HepG2 (cell line): Measurements from ENCODE around the gene SERHL2. TPM values are rescaled to one million over a fixed set of nuclear protein-coding genes. Genes with fewer than 3 reads are reported as not detected.
"Not testable (repeated sequence)": the region's sequence is repeated elsewhere in the genome, so short reads cannot be mapped to it uniquely, and the experiment has no call there.

Experiments used
- ATAC-seq: fragments of 200-7000 bp; cut with Tn5 transposase; 3 replicates; pipeline ENCODE4 v1.9.1; 2020; ENCODE audit warnings: mild to moderate bottlenecking, moderate library complexity
- BruUV-seq: library from RNA; stranded (reverse); fragments of 400-500 nt; replicated peaks from 2 replicates; lab custom pipeline; 2021; lab: Mats Ljungman, UMichigan
- CTCF ChIA-PET: fragments of 300-600 bp; formaldehyde crosslinking; extraction: SDS; loops from one replicate; lab custom pipeline; 2021; ENCODE audit warnings: low total read pairs, inconsistent platforms, low intra/inter-chr PET ratio; lab: Yijun Ruan, JAX
- POLR2A ChIA-PET: fragments of 350-600 bp; sonication (Branson Sonifier 250); formaldehyde crosslinking; loops from one replicate; lab custom pipeline; 2020; ENCODE audit warnings: antibody characterized with exemption, inconsistent platforms; lab: Yijun Ruan, JAX
- DNase-seq: peaks from one replicate; pipeline ENCODE4 v3.0.0-alpha.2; 2015; ENCODE audit warnings: low spot score
- FAIRE-seq: peaks from 3 replicates; lab custom pipeline; 2011; peaks lifted over from hg19 to GRCh38; lab: Jason Lieb, UNC
- H2AFZ ChIP-seq: one replicate; pipeline ENCODE4 v1.6.1; 2011; ENCODE audit warnings: low read length, inconsistent platforms
- H3K27ac ChIP-seq: fragments of 300-600 bp; 3 replicates; pipeline ENCODE4 v1.8.0; 2011; ENCODE audit warnings: mixed run types, mild to moderate bottlenecking, mixed read lengths, low read length, inconsistent platforms; ENCODE audit not compliant: insufficient read depth; ENCODE audit errors: extremely low read length
- H3K27me3 ChIP-seq, 2 experiments: fragments of 200-600 bp in 1 of 2; 2 replicates in 1 of 2; 3 replicates in 1 of 2; pipeline versions ENCODE4 v1.6.0 to v1.8.0; 2011; ENCODE audit warnings: low read length in 2 of 2, mild to moderate bottlenecking in 2 of 2, moderate library complexity in 2 of 2, inconsistent platforms in 1 of 2; ENCODE audit not compliant: insufficient read depth in 2 of 2, control insufficient read depth in 1 of 2
- H3K36me3 ChIP-seq, 2 experiments: fragments of 200-600 bp in 1 of 2; replicated peaks in 1 of 2; 2 replicates in 1 of 2; 3 replicates in 1 of 2; pipeline versions ENCODE4 v1.5.1 to v1.8.0; 2011; ENCODE audit warnings: low read length in 2 of 2, inconsistent platforms in 1 of 2; ENCODE audit not compliant: insufficient read depth in 2 of 2, control insufficient read depth in 1 of 2
- H3K4me1 ChIP-seq: 2 replicates; pipeline ENCODE4 v1.5.1; 2012; ENCODE audit warnings: low read length, inconsistent platforms; ENCODE audit not compliant: insufficient read depth
- H3K4me2 ChIP-seq: 2 replicates; pipeline ENCODE4 v1.6.0; 2011; ENCODE audit warnings: low read depth, low read length, inconsistent platforms
- H3K4me3 ChIP-seq, 3 experiments: fragments of 200-600 bp in 1 of 3; sonication (generic), shearing (Covaris generic) in 1 of 3; replicated peaks in 1 of 3; 2 replicates each; pipeline ENCODE4 v1.5.1; 2011 to 2016; ENCODE audit warnings: low read length in 3 of 3, inconsistent platforms in 2 of 3, low read depth in 2 of 3, mild to moderate bottlenecking in 2 of 3, control low read depth in 1 of 3, mixed read lengths in 1 of 3; ENCODE audit not compliant: insufficient read depth in 1 of 3
- H3K79me2 ChIP-seq: one replicate; pipeline ENCODE4 v1.6.1; 2011; ENCODE audit warnings: low read length, inconsistent platforms; ENCODE audit not compliant: insufficient read depth
- H3K9ac ChIP-seq: 2 replicates; pipeline ENCODE4 v1.6.0; 2011; ENCODE audit warnings: mild to moderate bottlenecking, low read depth, low read length, inconsistent platforms; ENCODE audit not compliant: insufficient read depth
- H3K9me3 ChIP-seq: 2 replicates; pipeline ENCODE4 v1.5.1; 2012; ENCODE audit warnings: mild to moderate bottlenecking, low read length
- H4K20me1 ChIP-seq: 2 replicates; pipeline ENCODE4 v1.6.0; 2011; ENCODE audit warnings: inconsistent platforms, mild to moderate bottlenecking, low read length, moderate library complexity; ENCODE audit not compliant: insufficient read depth
- E2F1 ChIP-seq: sonication (generic); formaldehyde crosslinking; IDR thresholded peaks from 2 replicates; pipeline ENCODE4 v1.5.0; 2020; ENCODE audit warnings: missing genetic modification reagents
- WGBS: methylation state at CpG from one replicate; pipeline ENCODE4 v1.1.6; 2017; ENCODE audit warnings: low lambda C conversion rate; 5-methylcytosine and 5-hydroxymethylcytosine counted together
- in situ Hi-C: cut with HindIII; loops from 2 replicates; pipeline ENCODE4 v1.10.0; 2017; ENCODE audit warnings: low pct_unique_long_range_greater_than_20kb; ENCODE audit not compliant: extremely low pct_ligation_motif_present
- intact Hi-C: fragments of 100-400 bp; cut with micrococcal nuclease; formaldehyde crosslinking; loops from one replicate; pipeline ENCODE4 v1.10.0; 2022; ENCODE audit not compliant: unreplicated experiment
- polyA plus RNA-seq, 8 experiments: library from polyadenylated mRNA; depleted of rRNA in 3 of 8; stranded (reverse) in 7 of 8; unstranded in 1 of 8; fragments of >200 nt; fragmentation: Illumina TruSeq in 4 of 8; extraction: Trizol in 4 of 8; gene quantifications; 2 replicates each; pipeline versions ENCODE4 v1.2.1 to v1.2.3, GENCODE V29; 2011 to 2016; ENCODE audit warnings: low read depth in 4 of 8, missing spikeins in 1 of 8, mixed read lengths in 1 of 8; ENCODE audit not compliant: insufficient read depth in 1 of 8
- total RNA-seq, 5 experiments: library from RNA; depleted of rRNA; stranded (reverse); fragments of >200 nt; fragmentation: Illumina TruSeq; extraction: Trizol; gene quantifications; 2 replicates each; pipeline ENCODE4 v1.2.3, GENCODE V29; 2016; ENCODE audit warnings: low read depth in 1 of 5

The SERHL2 gene
- total and polyA plus RNA-seq, 2 of the 13 experiments (the other 11 are each of a cell fraction or from before 2014, with no cell fraction given): 1.0 to 1.8 TPM

GRCh38 chr22:42577623-42578240 is 24.0 kb downstream of the SERHL2 start:
- in situ Hi-C loops: no loop called here
- H3K9me3 ChIP-seq: no peaks in the 10 kb centered on the region
- TF ChIP-seq E2F1 (CRISPR knock-in tag): no peak
- no TSS peak for BruUV-seq
- H3K36me3 ChIP-seq: peaks cover 10 to 24% of the 10 kb centered on the region in 2 experiments; a peak in 4 of 5 replicates
- no peak overlapping the region for H3K4me2 ChIP-seq
- ChIA-PET CTCF (no interaction called here), POLR2A (no interaction called here)
- H3K79me2 ChIP-seq: peaks cover 8% of the 10 kb centered on the region
- DNase-seq: no peak
- FAIRE-seq: no peak
- H3K9ac ChIP-seq: no peak overlapping the region
- intact Hi-C loops: no loop called here
- no peak overlapping the region for H2AFZ ChIP-seq
- H4K20me1 ChIP-seq: no peaks in the 10 kb centered on the region
- H3K4me1 ChIP-seq: peaks cover 6% of the 10 kb centered on the region
- H3K27me3 ChIP-seq: no peaks in the 10 kb centered on the region
- ATAC-seq: no peak
- no peak overlapping the region for H3K27ac ChIP-seq
- WGBS: 98% methylated on average over 12 of the region's 15 CpGs
- no peak overlapping the region for H3K4me3 ChIP-seq

GRCh38 chr22:42580040-42580439 is 26.3 kb downstream of the SERHL2 start:
- intact Hi-C loops, H2AFZ ChIP-seq, H4K20me1 ChIP-seq, ATAC-seq, DNase-seq, in situ Hi-C loops, H3K9ac ChIP-seq, H3K27me3 ChIP-seq, H3K79me2 ChIP-seq, FAIRE-seq, H3K27ac ChIP-seq, BruUV-seq, H3K4me2 ChIP-seq, H3K4me1 ChIP-seq, POLR2A ChIA-PET, H3K9me3 ChIP-seq, CTCF ChIA-PET, H3K4me3 ChIP-seq: not testable (repeated sequence)
- WGBS: 87% methylated on average over 3 of the region's 4 CpGs
- peaks cover 14 to 38% of the 10 kb centered on the region in 2 experiments; a peak in 4 of 5 replicates for H3K36me3 ChIP-seq

DNA sequence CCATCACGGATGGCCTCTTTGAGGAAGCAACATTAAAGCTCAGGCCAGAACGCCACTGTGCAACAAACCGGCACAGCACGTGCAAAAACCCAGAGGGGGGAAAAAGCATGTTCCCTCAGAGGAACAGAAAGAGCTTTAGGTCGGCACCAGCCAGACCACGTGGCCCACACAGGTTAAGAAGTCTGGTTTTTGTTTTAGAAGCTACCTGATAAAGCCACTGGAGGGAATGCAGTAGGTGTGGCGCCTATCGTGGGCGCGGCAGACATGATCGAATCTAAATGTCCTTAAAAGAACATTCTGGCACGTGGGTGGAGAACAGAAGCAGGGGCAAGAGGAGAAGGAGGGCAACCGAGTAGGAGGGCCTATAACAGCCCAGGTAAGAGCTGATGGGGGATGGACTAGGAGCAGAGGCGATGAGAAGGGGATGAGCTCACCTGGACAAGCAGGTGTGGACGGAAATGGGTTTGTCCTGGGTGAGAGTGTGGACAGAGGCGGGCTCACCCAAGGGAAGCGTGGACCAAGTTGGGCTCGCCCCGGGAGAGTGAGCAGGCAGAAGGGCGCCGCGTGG is 27.5 kb downstream of the SERHL2 start:
- in situ Hi-C loops, BruUV-seq, H3K79me2 ChIP-seq, H3K4me1 ChIP-seq, CTCF ChIA-PET, intact Hi-C loops, ATAC-seq, DNase-seq, H3K9me3 ChIP-seq, H2AFZ ChIP-seq, H4K20me1 ChIP-seq, H3K27me3 ChIP-seq: not testable (repeated sequence)
- peaks cover 23 to 51% of the 10 kb centered on the region in 2 experiments; a peak in 4 of 5 replicates for H3K36me3 ChIP-seq
- peak overlapping the region; percentile 52 for H3K27ac ChIP-seq
- POLR2A ChIA-PET: interaction anchor here (0.8 to 2.6 kb wide), 3 partner anchors 12 to 61 kb away, joined by 3 to 12 read pairs (median 8); partner anchors contain the start of gene POLDIP3
- H3K4me2 ChIP-seq: peak overlapping the region; percentile 87
- peak overlapping the region; percentile 60 to 83 (median 81); a peak in 5 of 6 replicates for H3K4me3 ChIP-seq
- peak overlapping the region; percentile 85 for H3K9ac ChIP-seq
- peak; percentile 4 for FAIRE-seq
- WGBS: 4% methylated on average over 6 of the region's 22 CpGs
